Neural cell (in vitro differentiated cells): ENCODE measurements around the gene WDR49.

Source experiments
- CTCF ChIP-seq: fragments of 450-650 bp; IDR thresholded peaks from 2 replicates; pipeline ENCODE4 v1.5.1; 2014; ENCODE audit warnings: antibody characterized with exemption, mild to moderate bottlenecking, moderate library complexity; ENCODE audit not compliant: poor library complexity, severe bottlenecking
- EP300 ChIP-seq: fragments of 450-650 bp; conservative IDR thresholded peaks from 2 replicates; pipeline ENCODE4 v1.6.1; 2014; ENCODE audit warnings: antibody characterized with exemption, mild to moderate bottlenecking, moderate library complexity; ENCODE audit not compliant: poor library complexity, severe bottlenecking
- POLR2AphosphoS5 ChIP-seq: IDR thresholded peaks from 2 replicates; pipeline ENCODE4 v1.6.1; 2012
- TAF1 ChIP-seq: IDR thresholded peaks from 2 replicates; pipeline ENCODE4 v1.6.1; 2012; ENCODE audit warnings: low read depth

- no peak for TF ChIP-seq CTCF
- no peak for TF ChIP-seq TAF1
- no peak for TF ChIP-seq EP300
- TF ChIP-seq POLR2AphosphoS5 = no peak
Observed at GRCh38 chr3:167615030-167615429, 38.7 kb downstream of the WDR49 start.
